Panc1 (cell line): Measurements from ENCODE around the gene FBXL17.

Experiments used
- CTCF ChIP-seq: fragments of 450-650 bp; IDR thresholded peaks from 2 replicates; pipeline ENCODE4 v1.5.1; 2017; ENCODE audit warnings: mild to moderate bottlenecking
- POLR2AphosphoS5 ChIP-seq: IDR thresholded peaks from 2 replicates; pipeline ENCODE4 v1.6.1; 2012; ENCODE audit warnings: mild to moderate bottlenecking, low read depth, low read length, moderate library complexity
- REST ChIP-seq, 2 experiments: IDR thresholded peaks; 2 replicates each; pipeline ENCODE4 v1.6.1; 2011 to 2012; ENCODE audit warnings: low read depth in 2 of 2, control low read depth in 1 of 2, low read length in 1 of 2, mild to moderate bottlenecking in 1 of 2, moderate library complexity in 1 of 2; ENCODE audit not compliant: insufficient read depth in 1 of 2
- SIN3A ChIP-seq: IDR thresholded peaks from 2 replicates; pipeline ENCODE4 v1.6.1; 2012; ENCODE audit warnings: low read depth, mild to moderate bottlenecking, low read length, moderate library complexity, borderline replicate concordance; ENCODE audit not compliant: insufficient read depth
- TCF7L2 ChIP-seq: IDR thresholded peaks from 2 replicates; pipeline ENCODE4 v1.6.1; 2011; ENCODE audit warnings: mild to moderate bottlenecking, low read depth, low read length, inconsistent platforms

GRCh38 chr5:107813559-107813958, 568.3 kb downstream of the FBXL17 start:
- TF ChIP-seq CTCF (no peak), POLR2AphosphoS5 (no peak), REST (IDR thresholded peaks at IDR 0.05; ENCODE audit: insufficient read depth in 1 of 2, low read depth in 2 of 2, low read length in 1 of 2) (no peak), TCF7L2 (no peak), SIN3A (no peak)
